GM12878 (cell line): Measurements from ENCODE around the gene ZFAND2B. TPM values are rescaled to one million over a fixed set of nuclear protein-coding genes. Genes with fewer than 3 reads are reported as not detected.

ENCODE experiments used
- BCL11A ChIP-seq: IDR thresholded peaks from 2 replicates; pipeline ENCODE4 v1.6.1; 2011; ENCODE audit warnings: low read depth, low read length
- BMI1 ChIP-seq: fragments of 450-650 bp; IDR thresholded peaks from 2 replicates; pipeline ENCODE4 v1.6.1; 2016; ENCODE audit warnings: mild to moderate bottlenecking, moderate library complexity, borderline replicate concordance
- CREB1 ChIP-seq: IDR thresholded peaks from 2 replicates; pipeline ENCODE4 v1.6.1; 2012; ENCODE audit warnings: low read depth, mild to moderate bottlenecking, inconsistent platforms
- CREM ChIP-seq: IDR thresholded peaks from 2 replicates; pipeline ENCODE4 v1.6.1; 2014; ENCODE audit warnings: antibody characterized with exemption, low read depth
- CTCF ChIP-seq, 3 experiments: IDR thresholded peaks in 2 of 3; conservative IDR thresholded peaks in 1 of 3; 2 replicates each; pipeline ENCODE4 v1.5.1; 2011; ENCODE audit warnings: low read depth in 3 of 3, low read length in 3 of 3, mild to moderate bottlenecking in 3 of 3, control low read depth in 2 of 3, moderate library complexity in 2 of 3, inconsistent platforms in 1 of 3, mixed read lengths in 1 of 3; ENCODE audit not compliant: control insufficient read depth in 2 of 3, insufficient read depth in 1 of 3; ENCODE audit errors: extremely low read depth in 1 of 3
- E2F8 ChIP-seq: fragments of 450-650 bp; IDR thresholded peaks from 2 replicates; pipeline ENCODE4 v1.6.1; 2018; ENCODE audit warnings: mild to moderate bottlenecking, low read depth, moderate library complexity; ENCODE audit not compliant: partially characterized antibody
- EED ChIP-seq: sonication (generic); IDR thresholded peaks from 2 replicates; pipeline ENCODE4 v1.6.1; 2016; ENCODE audit warnings: antibody characterized with exemption, low read depth
- EP300 ChIP-seq, 2 experiments: fragments of 150-350 bp in 1 of 2; IDR thresholded peaks; 2 replicates each; pipeline ENCODE4 v1.6.1; 2011 to 2012; ENCODE audit warnings: low read depth in 2 of 2, low read length in 2 of 2, borderline replicate concordance in 1 of 2, improper control_type of control experiment in 1 of 2, inconsistent platforms in 1 of 2; ENCODE audit not compliant: control insufficient read depth in 1 of 2
- LARP7 ChIP-seq: fragments of 450-650 bp; IDR thresholded peaks from 2 replicates; pipeline ENCODE4 v1.6.1; 2017; ENCODE audit warnings: mild to moderate bottlenecking
- POLR2AphosphoS2 ChIP-seq: IDR thresholded peaks from 2 replicates; pipeline ENCODE4 v1.6.1; 2011; ENCODE audit warnings: low read depth, mild to moderate bottlenecking, low read length, improper control_type of control experiment, moderate library complexity
- RAD51 ChIP-seq: fragments of 450-650 bp; IDR thresholded peaks from 2 replicates; pipeline ENCODE4 v1.6.1; 2016; ENCODE audit warnings: moderate library complexity, mild to moderate bottlenecking, inconsistent platforms
- RB1 ChIP-seq: fragments of 450-650 bp; formaldehyde crosslinking; IDR thresholded peaks from 2 replicates; pipeline ENCODE4 v1.6.1; 2017; ENCODE audit warnings: mild to moderate bottlenecking, borderline replicate concordance
- SIX5 ChIP-seq: IDR thresholded peaks from 2 replicates; pipeline ENCODE4 v1.6.1; 2011; ENCODE audit warnings: mild to moderate bottlenecking, low read depth, low read length, moderate library complexity; ENCODE audit not compliant: severe bottlenecking
- SMAD1 ChIP-seq: fragments of 450-650 bp; IDR thresholded peaks from 2 replicates; pipeline ENCODE4 v1.6.1; 2018; ENCODE audit warnings: mild to moderate bottlenecking, low read depth; ENCODE audit not compliant: partially characterized antibody
- USF1 ChIP-seq: IDR thresholded peaks from 2 replicates; pipeline ENCODE4 v1.6.1; 2011; ENCODE audit warnings: borderline replicate concordance, low read depth, mild to moderate bottlenecking, moderate library complexity, mixed read lengths, low read length; ENCODE audit not compliant: insufficient read depth; ENCODE audit errors: extremely low read length
- WRNIP1 ChIP-seq: IDR thresholded peaks from 2 replicates; pipeline ENCODE4 v1.6.1; 2011; ENCODE audit warnings: low read depth, low read length, improper control_type of control experiment, borderline replicate concordance
- polyA plus RNA-seq, 11 experiments: library from polyadenylated mRNA; depleted of rRNA in 4 of 11; unstranded in 6 of 11; stranded (reverse) in 5 of 11; fragments of >200 nt; fragmentation: Nextera tagmentation in 4 of 11; fragmentation: Illumina TruSeq in 1 of 11; extraction: Ambion mirVana in 4 of 11; extraction: Trizol in 1 of 11; gene quantifications; 1 replicate in 1 of 11; 2 replicates in 10 of 11; pipeline versions ENCODE4 v1.2.1 to v1.2.3, GENCODE V29; 2011 to 2016; ENCODE audit warnings: inconsistent platforms in 2 of 11, missing spikeins in 2 of 11, low read depth in 1 of 11
- total RNA-seq, 4 experiments: library from RNA; depleted of rRNA in 3 of 4; stranded (reverse); fragments of >200 nt in 3 of 4; fragmentation: Illumina TruSeq in 1 of 4; extraction: Trizol in 1 of 4; gene quantifications; 2 replicates each; pipeline versions ENCODE4 v1.2.1 to v1.2.3, GENCODE V29; 2013 to 2021
- TF ChIP-seq, protein P1 (sequence below): fragments of 450-650 bp; IDR thresholded peaks from 2 replicates; pipeline ENCODE4 v1.6.1; 2016; ENCODE audit warnings: mild to moderate bottlenecking
- TF ChIP-seq, protein P2 (sequence below): IDR thresholded peaks from 2 replicates; pipeline ENCODE4 v1.6.1; 2011; ENCODE audit warnings: borderline replicate concordance, low read depth, mild to moderate bottlenecking, moderate library complexity, low read length; ENCODE audit not compliant: insufficient read depth, poor library complexity, severe bottlenecking

The ZFAND2B gene
- total and polyA plus RNA-seq, 10 of the 15 experiments (the other 5 are each of a cell fraction or from before 2014, with no cell fraction given), result 5.4 to 28.1 (median 22.4) TPM

GRCh38 chr2:219218732-219219701, 12.4 kb downstream of the ZFAND2B start, which contains the start of gene ABCB6 (continued):
- no peak for TF ChIP-seq WRNIP1
- peak; percentile 95 for TF ChIP-seq LARP7
- 0 out of 2 replicates have a peak, but pooled peaks have one; percentile 29 for TF ChIP-seq CREM
- TF ChIP-seq CTCF (IDR thresholded peaks at IDR 0.05 in 2 of 3, conservative IDR thresholded peaks at IDR 0.05 in 1 of 3; ENCODE audit: control insufficient read depth in 2 of 3, extremely low read depth in 1 of 3, insufficient read depth in 1 of 3, low read depth in 3 of 3, low read length in 3 of 3), result no peak
- 0 out of 2 replicates have a peak, but pooled peaks have one; percentile 15 for TF ChIP-seq EED
- no peak for TF ChIP-seq SMAD1
- TF ChIP-seq E2F8, result peak; percentile 58
- TF ChIP-seq USF1, result peak; percentile 95
- no peak for TF ChIP-seq BMI1
- TF ChIP-seq BCL11A, result no peak
- TF ChIP-seq RAD51, result peak; percentile 96
- no peak for TF ChIP-seq SIX5
- peak; percentile 73; the same call in 1 of the 2 replicates for TF ChIP-seq RB1
- TF ChIP-seq, protein P1, sequence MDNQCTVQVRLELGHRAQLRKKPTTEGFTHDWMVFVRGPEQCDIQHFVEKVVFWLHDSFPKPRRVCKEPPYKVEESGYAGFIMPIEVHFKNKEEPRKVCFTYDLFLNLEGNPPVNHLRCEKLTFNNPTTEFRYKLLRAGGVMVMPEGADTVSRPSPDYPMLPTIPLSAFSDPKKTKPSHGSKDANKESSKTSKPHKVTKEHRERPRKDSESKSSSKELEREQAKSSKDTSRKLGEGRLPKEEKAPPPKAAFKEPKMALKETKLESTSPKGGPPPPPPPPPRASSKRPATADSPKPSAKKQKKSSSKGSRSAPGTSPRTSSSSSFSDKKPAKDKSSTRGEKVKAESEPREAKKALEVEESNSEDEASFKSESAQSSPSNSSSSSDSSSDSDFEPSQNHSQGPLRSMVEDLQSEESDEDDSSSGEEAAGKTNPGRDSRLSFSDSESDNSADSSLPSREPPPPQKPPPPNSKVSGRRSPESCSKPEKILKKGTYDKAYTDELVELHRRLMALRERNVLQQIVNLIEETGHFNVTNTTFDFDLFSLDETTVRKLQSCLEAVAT, result 0 out of 2 replicates have a peak, but pooled peaks have one; percentile 15
- TF ChIP-seq, protein P2, sequence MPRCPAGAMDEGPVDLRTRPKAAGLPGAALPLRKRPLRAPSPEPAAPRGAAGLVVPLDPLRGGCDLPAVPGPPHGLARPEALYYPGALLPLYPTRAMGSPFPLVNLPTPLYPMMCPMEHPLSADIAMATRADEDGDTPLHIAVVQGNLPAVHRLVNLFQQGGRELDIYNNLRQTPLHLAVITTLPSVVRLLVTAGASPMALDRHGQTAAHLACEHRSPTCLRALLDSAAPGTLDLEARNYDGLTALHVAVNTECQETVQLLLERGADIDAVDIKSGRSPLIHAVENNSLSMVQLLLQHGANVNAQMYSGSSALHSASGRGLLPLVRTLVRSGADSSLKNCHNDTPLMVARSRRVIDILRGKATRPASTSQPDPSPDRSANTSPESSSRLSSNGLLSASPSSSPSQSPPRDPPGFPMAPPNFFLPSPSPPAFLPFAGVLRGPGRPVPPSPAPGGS, result no peak
- TF ChIP-seq POLR2AphosphoS2, result peak; percentile 91
- TF ChIP-seq CREB1, result 0 out of 2 replicates have a peak, but pooled peaks have one; percentile 54
- no peak for TF ChIP-seq EP300 (IDR thresholded peaks at IDR 0.05; ENCODE audit: borderline replicate concordance in 1 of 2, control insufficient read depth in 1 of 2, low read depth in 2 of 2, low read length in 2 of 2)
